Liver (tissue), 9 donors: ENCODE results near the gene RCAN3. TPM values are rescaled to one million over a fixed set of nuclear protein-coding genes. Genes with fewer than 3 reads are reported as not detected.

Source experiments
- DNase-seq: peaks from one replicate; pipeline ENCODE4 v3.0.0-alpha.2; 2017; ENCODE audit warnings: low spot score
- H3K27ac ChIP-seq, 2 donors: one replicate each; pipeline ENCODE4 v1.7.0; 2013; ENCODE audit warnings: inconsistent platforms in 2 of 2, low read length in 2 of 2, control low read depth in 1 of 2, low read depth in 1 of 2, mild to moderate bottlenecking in 1 of 2
- H3K27me3 ChIP-seq, 4 donors: one replicate each; pipeline versions ENCODE4 v1.6.1 to v1.7.0; 2013; ENCODE audit warnings: low read length in 3 of 4, inconsistent platforms in 1 of 4, mild to moderate bottlenecking in 1 of 4, moderate library complexity in 1 of 4; ENCODE audit not compliant: control insufficient read depth in 4 of 4, insufficient read depth in 4 of 4
- H3K36me3 ChIP-seq, 4 donors: one replicate each; pipeline versions ENCODE4 v1.6.1 to v1.7.0; 2013; ENCODE audit warnings: low read length in 3 of 4, mild to moderate bottlenecking in 3 of 4, low read depth in 1 of 4, moderate library complexity in 1 of 4; ENCODE audit not compliant: control insufficient read depth in 4 of 4, insufficient read depth in 3 of 4
- H3K4me1 ChIP-seq, 4 donors: one replicate each; pipeline versions ENCODE4 v1.6.1 to v1.7.0; 2013; ENCODE audit warnings: low read length in 3 of 4, mild to moderate bottlenecking in 3 of 4, moderate library complexity in 1 of 4; ENCODE audit not compliant: control insufficient read depth in 4 of 4, insufficient read depth in 4 of 4
- H3K4me3 ChIP-seq, 3 donors: one replicate each; pipeline versions ENCODE4 v1.6.1 to v1.7.0; 2013; ENCODE audit warnings: low read length in 3 of 3, control low read depth in 1 of 3, low read depth in 1 of 3, mild to moderate bottlenecking in 1 of 3
- H3K9ac ChIP-seq, 2 donors: one replicate each; pipeline ENCODE4 v1.7.0; 2013; ENCODE audit warnings: low read length in 2 of 2, mild to moderate bottlenecking in 2 of 2, moderate library complexity in 2 of 2, control low read depth in 1 of 2, low read depth in 1 of 2
- H3K9me3 ChIP-seq, 4 donors: one replicate each; pipeline versions ENCODE4 v1.6.1 to v1.7.0; 2013; ENCODE audit warnings: low read length in 3 of 4; ENCODE audit not compliant: control insufficient read depth in 4 of 4
- CTCF ChIP-seq: fragments of 150-350 bp; IDR thresholded peaks from 2 replicates; pipeline ENCODE4 v1.5.1; 2017; ENCODE audit warnings: improper control_type of control experiment, low read depth, low read length; ENCODE audit not compliant: missing input control
- EGR1 ChIP-seq, 2 donors: IDR thresholded peaks; 2 replicates each; pipeline ENCODE4 v1.6.1; 2016 to 2018; ENCODE audit warnings: antibody characterized with exemption in 2 of 2, low read depth in 2 of 2
- FOXA1 ChIP-seq: IDR thresholded peaks from 2 replicates; pipeline ENCODE4 v1.6.1; 2016; ENCODE audit warnings: antibody characterized with exemption
- FOXA2 ChIP-seq: IDR thresholded peaks from 2 replicates; pipeline ENCODE4 v1.6.1; 2016; ENCODE audit warnings: antibody characterized with exemption
- GABPA ChIP-seq, 2 donors: IDR thresholded peaks in 1 of 2; conservative IDR thresholded peaks in 1 of 2; 2 replicates each; pipeline ENCODE4 v1.6.1; 2016; ENCODE audit warnings: antibody characterized with exemption in 2 of 2, mild to moderate bottlenecking in 1 of 2, moderate library complexity in 1 of 2
- HNF4A ChIP-seq, 2 donors: conservative IDR thresholded peaks; 2 replicates each; pipeline ENCODE4 v1.6.1; 2016; ENCODE audit warnings: antibody characterized with exemption in 2 of 2, mild to moderate bottlenecking in 2 of 2
- HNF4G ChIP-seq: IDR thresholded peaks from 2 replicates; pipeline ENCODE4 v1.6.1; 2016; ENCODE audit warnings: antibody characterized with exemption
- JUND ChIP-seq, 2 donors: IDR thresholded peaks; 2 replicates each; pipeline ENCODE4 v1.6.1; 2016; ENCODE audit warnings: antibody characterized with exemption in 2 of 2
- MAX ChIP-seq: IDR thresholded peaks from 2 replicates; pipeline ENCODE4 v1.6.1; 2016; ENCODE audit warnings: antibody characterized with exemption
- NR2F2 ChIP-seq: IDR thresholded peaks from 2 replicates; pipeline ENCODE4 v1.6.1; 2016; ENCODE audit warnings: antibody characterized with exemption
- RAD21 ChIP-seq, 2 donors: IDR thresholded peaks; 2 replicates each; pipeline ENCODE4 v1.6.1; 2016; ENCODE audit warnings: antibody characterized with exemption in 2 of 2, mild to moderate bottlenecking in 2 of 2
- REST ChIP-seq: IDR thresholded peaks from 2 replicates; pipeline ENCODE4 v1.6.1; 2016; ENCODE audit warnings: antibody characterized with exemption, mild to moderate bottlenecking
- RXRA ChIP-seq, 2 donors: IDR thresholded peaks; 2 replicates each; pipeline ENCODE4 v1.6.1; 2017 to 2018; ENCODE audit warnings: antibody characterized with exemption in 2 of 2, mild to moderate bottlenecking in 1 of 2
- TAF1 ChIP-seq: conservative IDR thresholded peaks from 2 replicates; pipeline ENCODE4 v1.6.1; 2016; ENCODE audit warnings: antibody characterized with exemption, mild to moderate bottlenecking
- YY1 ChIP-seq: IDR thresholded peaks from 2 replicates; pipeline ENCODE4 v1.6.1; 2016; ENCODE audit warnings: antibody characterized with exemption, mild to moderate bottlenecking
- ZBTB33 ChIP-seq: IDR thresholded peaks from 2 replicates; pipeline ENCODE4 v1.6.1; 2016; ENCODE audit warnings: antibody characterized with exemption
- WGBS: extraction: QIAGEN DNeasy Blood & Tissue Kit; methylation state at CpG from one replicate; pipeline ENCODE4 v1.1.7; 2013; 5-methylcytosine and 5-hydroxymethylcytosine counted together
- polyA plus RNA-seq, 2 donors: library from polyadenylated mRNA; stranded (reverse) in 1 of 2; unstranded in 1 of 2; fragments of 200-250 nt in 1 of 2; fragments of >200 nt in 1 of 2; fragmentation: Nextera tagmentation in 1 of 2; extraction: Ambion mirVana in 1 of 2; gene quantifications; one replicate each; pipeline versions ENCODE4 v1.2.1 to v1.2.3, GENCODE V29; 2013 to 2015
- total RNA-seq, 2 donors: library from RNA; depleted of rRNA; stranded (reverse); fragments of >200 nt; gene quantifications; one replicate each; pipeline ENCODE4 v1.2.3, GENCODE V29; 2014
- TF ChIP-seq, protein P1 (sequence below): IDR thresholded peaks from 2 replicates; pipeline ENCODE4 v1.6.1; 2016; ENCODE audit warnings: antibody characterized with exemption
- donor health status: healthy.
- donor health status: healthy.
- donor health status: healthy.
- donor health status: healthy.
- donor health status: healthy.

The RCAN3 gene
- total and polyA plus RNA-seq, 4 donors, result 0.97 to 3.1 (median 1.2) TPM

GRCh38 chr1:24490101-24490781 is 12.4 kb upstream of the RCAN3 start:
- H3K9ac ChIP-seq, result no peak overlapping the region
- H3K36me3 ChIP-seq, result no peaks in the 10 kb centered on the region
- H3K27ac ChIP-seq, result no peak overlapping the region
- WGBS, result 98% methylated on average over 18 of the region's 18 CpGs
- peaks cover 0 to 1% (median 0%) of the 10 kb centered on the region in 4 donors for H3K4me1 ChIP-seq
- no peak for TF ChIP-seq HNF4G
- no peak for TF ChIP-seq FOXA1
- TF ChIP-seq FOXA2, result no peak
- TF ChIP-seq YY1, result no peak
- no peak for TF ChIP-seq RAD21 (IDR thresholded peaks at IDR 0.05)
- no peak for TF ChIP-seq EGR1 (IDR thresholded peaks at IDR 0.05; ENCODE audit: low read depth in 2 of 2)
- TF ChIP-seq TAF1, result no peak
- no peak for TF ChIP-seq NR2F2
- no peak for TF ChIP-seq ZBTB33
- TF ChIP-seq CTCF, result no peak
- no peak for TF ChIP-seq RXRA (IDR thresholded peaks at IDR 0.05)
- TF ChIP-seq MAX, result no peak
- TF ChIP-seq, protein P1, sequence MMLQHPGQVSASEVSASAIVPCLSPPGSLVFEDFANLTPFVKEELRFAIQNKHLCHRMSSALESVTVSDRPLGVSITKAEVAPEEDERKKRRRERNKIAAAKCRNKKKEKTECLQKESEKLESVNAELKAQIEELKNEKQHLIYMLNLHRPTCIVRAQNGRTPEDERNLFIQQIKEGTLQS, result no peak
- H3K9me3 ChIP-seq, result no peaks in the 10 kb centered on the region
- H3K4me3 ChIP-seq, result no peak overlapping the region
- DNase-seq, result no peak
- no peaks in the 10 kb centered on the region for H3K27me3 ChIP-seq

DNA sequence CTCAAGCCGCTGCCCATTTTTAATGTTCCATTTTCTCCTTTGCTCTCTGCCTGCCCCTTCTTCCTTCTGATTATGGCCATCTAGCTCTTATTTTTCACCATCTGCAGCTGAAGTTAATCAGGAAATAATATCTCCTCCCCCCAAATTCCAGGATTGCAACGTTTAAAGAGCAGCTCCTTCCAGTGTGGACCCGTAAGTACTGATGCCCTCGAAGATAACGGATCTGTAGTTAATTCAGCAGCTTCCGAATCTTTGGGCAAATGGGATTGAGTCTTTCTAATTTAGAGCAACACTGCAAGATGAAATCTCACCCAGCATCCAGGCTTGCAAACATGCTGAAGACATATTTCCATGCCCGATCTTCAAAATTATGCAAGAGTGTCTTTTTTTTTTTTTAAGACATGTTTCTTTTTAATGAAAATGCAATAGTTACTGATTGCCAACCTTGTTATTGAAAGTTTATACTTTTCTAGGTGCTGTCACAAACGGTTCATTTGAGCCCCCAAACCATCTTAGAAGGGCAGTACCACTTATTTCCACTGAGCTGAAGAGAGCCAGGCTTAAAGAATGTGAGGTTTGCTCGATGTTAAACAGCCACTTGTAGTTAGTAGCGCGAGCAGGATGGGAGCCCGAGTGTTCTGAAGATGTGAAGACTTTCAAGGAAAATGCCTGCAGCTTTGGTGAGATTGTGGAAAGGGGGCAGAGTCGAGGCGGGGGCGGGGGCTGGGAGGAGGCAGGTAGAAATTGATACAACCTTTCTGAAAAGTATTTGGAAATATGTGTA is 10.9 kb upstream of the RCAN3 start:
- Histone ChIP-seq H3K9me3 (no peaks in the 10 kb centered on the region), H3K9ac (no peak overlapping the region), H3K4me1 (peaks cover 0 to 1% (median 0%) of the 10 kb centered on the region in 4 donors), H3K27ac (no peak overlapping the region), H3K27me3 (no peaks in the 10 kb centered on the region), H3K4me3 (no peak overlapping the region), H3K36me3 (no peaks in the 10 kb centered on the region)
- 67% methylated on average over 15 of the region's 15 CpGs for WGBS
- no peak for DNase-seq
- TF ChIP-seq RAD21 (IDR thresholded peaks at IDR 0.05) (no peak), GABPA (IDR thresholded peaks at IDR 0.05 in 1 of 2, conservative IDR thresholded peaks at IDR 0.05 in 1 of 2) (no peak), NR2F2 (no peak), REST (no peak), HNF4A (conservative IDR thresholded peaks at IDR 0.05) (no peak), ZBTB33 (no peak), HNF4G (no peak), FOXA2 (no peak), CTCF (no peak), JUND (IDR thresholded peaks at IDR 0.05) (no peak), MAX (no peak), YY1 (no peak)
